ACHN (cell line): ENCODE measurements around the gene PTPN13.

Experiments used
- DNase-seq: peaks from one replicate; pipeline ENCODE4 v3.0.0-alpha.2; 2015
- in situ Hi-C: cut with HindIII; loops from 2 replicates; pipeline ENCODE4 v1.10.0; 2017; ENCODE audit warnings: low sequenced_read_pairs, low pct_ligation_motif_present, low pct_unique_long_range_greater_than_20kb

PTPN13 gene

GRCh38 chr4:86593688-86594558 lies at the start of gene PTPN13:
PTPN13 (plus strand) TSS chr4:86594315; CDS start chr4:86635257, 40,942 bp downstream.
- in situ Hi-C loops, result no loop called here
- peak; percentile 98 for DNase-seq

- DNase-seq, result no peak
- in situ Hi-C loops, result no loop called here
Observed at GRCh38 chr4:86547140-86547539, 47.0 kb upstream of the PTPN13 start.

- DNase-seq, result no peak
- in situ Hi-C loops, result no loop called here
Observed at GRCh38 chr4:86549163-86549788, 44.8 kb upstream of the PTPN13 start.

- in situ Hi-C loops, result no loop called here
- no peak for DNase-seq
Observed at GRCh38 chr4:86551387-86551786, 42.7 kb upstream of the PTPN13 start.

GRCh38 chr4:86554646-86555045 lies 39.5 kb upstream of the PTPN13 start:
- in situ Hi-C loops, result no loop called here
- DNase-seq, result no peak

GRCh38 chr4:86556791-86557415 lies 37.2 kb upstream of the PTPN13 start:
- in situ Hi-C loops, result no loop called here
- peak; percentile 9 for DNase-seq

GRCh38 chr4:86557526-86557925 lies 36.6 kb upstream of the PTPN13 start:
- no peak for DNase-seq
- in situ Hi-C loops, result no loop called here

- in situ Hi-C loops, result no loop called here
- no peak for DNase-seq
Observed at GRCh38 chr4:86558258-86558657, 35.9 kb upstream of the PTPN13 start.

GRCh38 chr4:86558797-86559196 lies 35.3 kb upstream of the PTPN13 start:
- DNase-seq, result no peak
- in situ Hi-C loops, result no loop called here

GRCh38 chr4:86560447-86560846 lies 33.7 kb upstream of the PTPN13 start:
- in situ Hi-C loops, result no loop called here
- DNase-seq, result no peak

GRCh38 chr4:86561256-86561655 lies 32.9 kb upstream of the PTPN13 start:
- DNase-seq, result no peak
- in situ Hi-C loops, result no loop called here

GRCh38 chr4:86563416-86563815 lies 30.7 kb upstream of the PTPN13 start:
- in situ Hi-C loops, result no loop called here
- DNase-seq, result no peak

GRCh38 chr4:86564795-86565194 lies 29.3 kb upstream of the PTPN13 start:
- in situ Hi-C loops, result no loop called here

GRCh38 chr4:86565651-86566050 lies 28.5 kb upstream of the PTPN13 start:
- in situ Hi-C loops, result no loop called here
- no peak for DNase-seq

More at GRCh38 chr4:86564795-86565194, 29.3 kb upstream of the PTPN13 start:
- DNase-seq, result no peak

- no peak for DNase-seq
- in situ Hi-C loops, result no loop called here
Observed at GRCh38 chr4:86569103-86569870, 24.8 kb upstream of the PTPN13 start.

- DNase-seq, result no peak
- in situ Hi-C loops, result no loop called here
Observed at GRCh38 chr4:86579941-86580340, 14.2 kb upstream of the PTPN13 start.

- DNase-seq, result peak; percentile 60
- in situ Hi-C loops, result no loop called here
Observed at GRCh38 chr4:86582410-86582809, 11.7 kb upstream of the PTPN13 start.

- in situ Hi-C loops, result no loop called here
- DNase-seq, result peak; percentile 38
Observed at GRCh38 chr4:86586160-86586572, 7.9 kb upstream of the PTPN13 start.
